H9 (cell line): ENCODE data around the gene LOXHD1. TPM values are rescaled to one million over a fixed set of nuclear protein-coding genes. Genes with fewer than 3 reads are reported as not detected.

Source experiments
- DNase-seq: peaks from one replicate; pipeline ENCODE4 v3.0.0-alpha.2; 2017
- H2AFZ ChIP-seq: one replicate; pipeline ENCODE4 v1.6.1; 2013; ENCODE audit warnings: mild to moderate bottlenecking, low read length, control low read depth, moderate library complexity
- H2AK5ac ChIP-seq: 2 replicates; pipeline ENCODE4 v1.6.1; 2013; ENCODE audit warnings: low read length, control low read depth, mixed read lengths; ENCODE audit not compliant: insufficient read length
- H2BK120ac ChIP-seq: one replicate; pipeline ENCODE4 v1.6.1; 2013; ENCODE audit warnings: low read depth, mild to moderate bottlenecking, low read length, control low read depth, inconsistent platforms; ENCODE audit not compliant: poor library complexity, severe bottlenecking
- H2BK12ac ChIP-seq: 2 replicates; pipeline ENCODE4 v1.6.1; 2013; ENCODE audit warnings: low read length, control low read depth, mixed read lengths, low read depth; ENCODE audit not compliant: insufficient read length
- H2BK15ac ChIP-seq: 2 replicates; pipeline ENCODE4 v1.6.1; 2013; ENCODE audit warnings: low read depth, low read length, control low read depth
- H2BK20ac ChIP-seq: one replicate; pipeline ENCODE4 v1.6.1; 2013; ENCODE audit warnings: low read depth, mild to moderate bottlenecking, low read length, control low read depth, inconsistent platforms; ENCODE audit not compliant: poor library complexity, severe bottlenecking
- H2BK5ac ChIP-seq: 2 replicates; pipeline ENCODE4 v1.6.1; 2013; ENCODE audit warnings: low read length, control low read depth, mixed read lengths; ENCODE audit not compliant: insufficient read length
- H3K14ac ChIP-seq: 2 replicates; pipeline ENCODE4 v1.6.1; 2013; ENCODE audit warnings: low read length, control low read depth; ENCODE audit not compliant: insufficient read depth
- H3K18ac ChIP-seq: 2 replicates; pipeline ENCODE4 v1.6.1; 2013; ENCODE audit warnings: low read depth, mild to moderate bottlenecking, mixed read lengths, low read length, control low read depth; ENCODE audit not compliant: insufficient read length
- H3K23ac ChIP-seq: 2 replicates; pipeline ENCODE4 v1.6.1; 2013; ENCODE audit warnings: low read length, control low read depth, mixed read lengths, low read depth; ENCODE audit not compliant: insufficient read length
- H3K23me2 ChIP-seq: 2 replicates; pipeline ENCODE4 v1.6.1; 2013; ENCODE audit warnings: low read depth, mild to moderate bottlenecking, mixed read lengths, low read length, control low read depth; ENCODE audit not compliant: insufficient read length, poor library complexity, severe bottlenecking
- H3K27ac ChIP-seq: 2 replicates; pipeline ENCODE4 v1.5.1; 2013; ENCODE audit warnings: low read length, control low read depth, mixed read lengths, low read depth; ENCODE audit not compliant: insufficient read length
- H3K27me3 ChIP-seq: 2 replicates; pipeline ENCODE4 v1.6.1; 2013; ENCODE audit warnings: low read length, control low read depth, inconsistent platforms; ENCODE audit not compliant: insufficient read depth
- H3K4ac ChIP-seq: 2 replicates; pipeline ENCODE4 v1.6.1; 2013; ENCODE audit warnings: low read depth, mild to moderate bottlenecking, control low read depth, inconsistent platforms, low read length, moderate library complexity
- H3K4me1 ChIP-seq: 2 replicates; pipeline ENCODE4 v1.6.1; 2013; ENCODE audit warnings: low read length, control low read depth, inconsistent platforms; ENCODE audit not compliant: insufficient read depth
- H3K4me2 ChIP-seq: 2 replicates; pipeline ENCODE4 v1.6.1; 2013; ENCODE audit warnings: low read length, control low read depth, mixed read lengths; ENCODE audit not compliant: insufficient read length, insufficient read depth
- H3K56ac ChIP-seq: 2 replicates; pipeline ENCODE4 v1.6.1; 2013; ENCODE audit warnings: low read depth, mild to moderate bottlenecking, mixed read lengths, low read length, control low read depth; ENCODE audit not compliant: insufficient read length
- H3K79me1 ChIP-seq: 2 replicates; pipeline ENCODE4 v1.6.1; 2013; ENCODE audit warnings: low read depth, mild to moderate bottlenecking, moderate library complexity, low read length, control low read depth, inconsistent platforms; ENCODE audit not compliant: insufficient read depth, poor library complexity, severe bottlenecking
- H3K79me2 ChIP-seq: 2 replicates; pipeline ENCODE4 v1.6.1; 2013; ENCODE audit warnings: low read length, control low read depth, inconsistent platforms; ENCODE audit not compliant: insufficient read depth
- H3K9ac ChIP-seq: 2 replicates; pipeline ENCODE4 v1.6.1; 2013; ENCODE audit warnings: low read length, control low read depth, mixed read lengths; ENCODE audit not compliant: insufficient read length; ENCODE audit errors: extremely low read depth
- H3K9me3 ChIP-seq: one replicate; pipeline ENCODE4 v1.6.1; 2013; ENCODE audit warnings: low read depth, low read length, inconsistent platforms; ENCODE audit not compliant: control insufficient read depth
- H3T11ph ChIP-seq: one replicate; pipeline ENCODE4 v1.6.1; 2013; ENCODE audit warnings: mild to moderate bottlenecking, low read length, control low read depth, inconsistent platforms
- H4K20me1 ChIP-seq: one replicate; pipeline ENCODE4 v1.6.1; 2013; ENCODE audit not compliant: control insufficient read depth, insufficient read length, insufficient read depth
- H4K5ac ChIP-seq: 2 replicates; pipeline ENCODE4 v1.6.1; 2013; ENCODE audit warnings: low read depth, mild to moderate bottlenecking, mixed read lengths, low read length, control low read depth; ENCODE audit not compliant: insufficient read length
- H4K8ac ChIP-seq: replicated peaks from 2 replicates; pipeline ENCODE4 v1.6.1; 2013; ENCODE audit warnings: low read length, control low read depth, mixed read lengths, low read depth; ENCODE audit not compliant: insufficient read length
- H4K91ac ChIP-seq: 2 replicates; pipeline ENCODE4 v1.6.1; 2013; ENCODE audit warnings: low read depth, mild to moderate bottlenecking, moderate library complexity, mixed read lengths, low read length, control low read depth; ENCODE audit not compliant: insufficient read length
- H3K27ac Mint-ChIP-seq, 3 experiments: 2 replicates in 2 of 3; 3 replicates in 1 of 3; pipeline ENCODE4 v1.8.0; 2020 to 2021; ENCODE audit warnings: mixed read lengths in 3 of 3, mild to moderate bottlenecking in 1 of 3, moderate library complexity in 1 of 3
- H3K27me3 Mint-ChIP-seq: 2 replicates; pipeline ENCODE4 v1.8.0; 2021; ENCODE audit warnings: low read depth, mild to moderate bottlenecking, moderate library complexity, mixed read lengths
- H3K36me3 Mint-ChIP-seq, 3 experiments: 2 replicates in 2 of 3; 3 replicates in 1 of 3; pipeline ENCODE4 v1.8.0; 2020 to 2021; ENCODE audit warnings: low read depth in 3 of 3, mixed read lengths in 3 of 3; ENCODE audit not compliant: insufficient read depth in 1 of 3
- H3K4me1 Mint-ChIP-seq, 2 experiments: 2 replicates each; pipeline ENCODE4 v1.8.0; 2020; ENCODE audit warnings: mixed read lengths in 2 of 2
- H3K4me3 Mint-ChIP-seq, 2 experiments: 2 replicates in 1 of 2; 3 replicates in 1 of 2; pipeline ENCODE4 v1.8.0; 2020 to 2021; ENCODE audit warnings: mild to moderate bottlenecking in 2 of 2, mixed read lengths in 2 of 2, moderate library complexity in 1 of 2
- H3K9me3 Mint-ChIP-seq, 2 experiments: 2 replicates in 1 of 2; 3 replicates in 1 of 2; pipeline ENCODE4 v1.8.0; 2020; ENCODE audit warnings: mild to moderate bottlenecking in 2 of 2, mixed read lengths in 2 of 2, moderate library complexity in 1 of 2
- WGBS: extraction: QIAGEN DNeasy Blood & Tissue Kit; methylation state at CpG from one replicate; pipeline ENCODE4 v1.1.7; 2013; ENCODE audit warnings: missing lambda C conversion rate, low lambda C conversion rate, mixed read lengths; ENCODE audit not compliant: insufficient read length; ENCODE audit errors: extremely low coverage; 5-methylcytosine and 5-hydroxymethylcytosine counted together
- total RNA-seq: library from RNA; stranded (reverse); gene quantifications from 2 replicates; pipeline ENCODE4 v1.2.1, GENCODE V29; 2021
- TF ChIP-seq, protein P1 (sequence below): fragments of 200-600 bp; sonication (generic); conservative IDR thresholded peaks from 3 replicates; pipeline ENCODE4 v1.8.0; 2021; ENCODE audit warnings: antibody characterized with exemption, mild to moderate bottlenecking

The LOXHD1 gene
- total RNA-seq, 1 experiment from 2014 or later = 0.07 TPM

DNA sequence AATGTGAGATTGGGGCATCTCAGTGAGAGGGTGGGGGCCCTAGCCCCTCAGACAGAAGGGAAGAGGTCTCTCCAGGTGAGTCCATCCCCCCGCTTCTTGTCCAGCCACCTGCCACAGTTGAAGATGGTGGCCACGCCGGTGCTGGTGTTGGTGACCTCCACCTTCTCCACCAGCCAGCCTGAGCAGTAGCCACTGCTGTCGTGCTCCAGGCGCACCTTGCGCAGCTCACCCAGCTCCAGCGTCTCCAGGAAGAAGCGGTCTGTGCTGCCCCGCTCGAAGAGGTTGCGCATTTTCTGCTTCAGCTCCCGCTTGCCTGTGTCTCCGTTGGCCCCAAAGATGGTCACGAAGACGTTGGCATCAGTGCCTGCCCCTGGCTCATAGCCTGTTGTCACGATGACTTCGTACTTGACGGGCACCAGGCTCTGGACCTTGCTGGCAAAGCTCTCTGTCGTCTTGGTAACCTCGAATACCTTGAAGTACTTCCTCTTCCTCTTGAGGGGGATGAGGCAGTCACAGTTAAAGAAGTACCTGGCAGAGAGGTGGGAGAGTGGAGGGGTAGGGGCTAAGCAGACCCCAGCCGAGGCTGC, 179.5 kb downstream of the LOXHD1 start:
- Histone ChIP-seq H3K9me3 (no peaks in the 10 kb centered on the region), H3K23me2 (no peaks in the 10 kb centered on the region), H2BK12ac (no peak overlapping the region), H2BK15ac (no peak overlapping the region), H2AK5ac (no peak overlapping the region), H3T11ph (no peak overlapping the region), H3K4me2 (no peak overlapping the region), H2BK5ac (no peak overlapping the region), H3K27ac (no peak overlapping the region), H3K56ac (no peak overlapping the region), H3K4me1 (peaks cover 2% of the 10 kb centered on the region; the same call in 1 of the 2 replicates), H3K79me1 (no peaks in the 10 kb centered on the region), H3K23ac (no peak overlapping the region), H2BK20ac (no peak overlapping the region), H3K4ac (no peak overlapping the region), H3K18ac (no peak overlapping the region), H3K27me3 (no peaks in the 10 kb centered on the region), H2AFZ (no peak overlapping the region), H4K20me1 (no peaks in the 10 kb centered on the region), H3K79me2 (no peaks in the 10 kb centered on the region), H4K91ac (no peak overlapping the region), H3K14ac (no peak overlapping the region), H2BK120ac (no peak overlapping the region), H4K5ac (no peak overlapping the region), H4K8ac (no peak overlapping the region), H3K9ac (no peak overlapping the region)
- peak; percentile 20 for DNase-seq
- H3K4me3 Mint-ChIP-seq = no peak overlapping the region
- TF ChIP-seq, protein P1, sequence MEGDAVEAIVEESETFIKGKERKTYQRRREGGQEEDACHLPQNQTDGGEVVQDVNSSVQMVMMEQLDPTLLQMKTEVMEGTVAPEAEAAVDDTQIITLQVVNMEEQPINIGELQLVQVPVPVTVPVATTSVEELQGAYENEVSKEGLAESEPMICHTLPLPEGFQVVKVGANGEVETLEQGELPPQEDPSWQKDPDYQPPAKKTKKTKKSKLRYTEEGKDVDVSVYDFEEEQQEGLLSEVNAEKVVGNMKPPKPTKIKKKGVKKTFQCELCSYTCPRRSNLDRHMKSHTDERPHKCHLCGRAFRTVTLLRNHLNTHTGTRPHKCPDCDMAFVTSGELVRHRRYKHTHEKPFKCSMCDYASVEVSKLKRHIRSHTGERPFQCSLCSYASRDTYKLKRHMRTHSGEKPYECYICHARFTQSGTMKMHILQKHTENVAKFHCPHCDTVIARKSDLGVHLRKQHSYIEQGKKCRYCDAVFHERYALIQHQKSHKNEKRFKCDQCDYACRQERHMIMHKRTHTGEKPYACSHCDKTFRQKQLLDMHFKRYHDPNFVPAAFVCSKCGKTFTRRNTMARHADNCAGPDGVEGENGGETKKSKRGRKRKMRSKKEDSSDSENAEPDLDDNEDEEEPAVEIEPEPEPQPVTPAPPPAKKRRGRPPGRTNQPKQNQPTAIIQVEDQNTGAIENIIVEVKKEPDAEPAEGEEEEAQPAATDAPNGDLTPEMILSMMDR = no peak
- no peaks in the 10 kb centered on the region; a peak in 2 of 5 replicates for H3K9me3 Mint-ChIP-seq
- peaks cover 16 to 18% of the 10 kb centered on the region in 2 experiments for H3K4me1 Mint-ChIP-seq
- peaks cover 3% of the 10 kb centered on the region for H3K27me3 Mint-ChIP-seq
- H3K36me3 Mint-ChIP-seq = no peaks in the 10 kb centered on the region
- no peak overlapping the region for H3K27ac Mint-ChIP-seq
- WGBS = no CpG with 5 or more reads among the region's 21 CpGs
